GM12872 (cell line): ENCODE measurements around the gene ASAP2.

ENCODE experiments used
- TF ChIP-seq, protein P1 (sequence below): IDR thresholded peaks from 3 replicates; pipeline ENCODE4 v1.5.1; 2011; ENCODE audit warnings: low read depth, mild to moderate bottlenecking, low read length, moderate library complexity; ENCODE audit not compliant: insufficient read depth

ASAP2 gene

GRCh38 chr2:9206991-9207640 is 504 bp downstream of the ASAP2 start:
- TF ChIP-seq, protein P1, sequence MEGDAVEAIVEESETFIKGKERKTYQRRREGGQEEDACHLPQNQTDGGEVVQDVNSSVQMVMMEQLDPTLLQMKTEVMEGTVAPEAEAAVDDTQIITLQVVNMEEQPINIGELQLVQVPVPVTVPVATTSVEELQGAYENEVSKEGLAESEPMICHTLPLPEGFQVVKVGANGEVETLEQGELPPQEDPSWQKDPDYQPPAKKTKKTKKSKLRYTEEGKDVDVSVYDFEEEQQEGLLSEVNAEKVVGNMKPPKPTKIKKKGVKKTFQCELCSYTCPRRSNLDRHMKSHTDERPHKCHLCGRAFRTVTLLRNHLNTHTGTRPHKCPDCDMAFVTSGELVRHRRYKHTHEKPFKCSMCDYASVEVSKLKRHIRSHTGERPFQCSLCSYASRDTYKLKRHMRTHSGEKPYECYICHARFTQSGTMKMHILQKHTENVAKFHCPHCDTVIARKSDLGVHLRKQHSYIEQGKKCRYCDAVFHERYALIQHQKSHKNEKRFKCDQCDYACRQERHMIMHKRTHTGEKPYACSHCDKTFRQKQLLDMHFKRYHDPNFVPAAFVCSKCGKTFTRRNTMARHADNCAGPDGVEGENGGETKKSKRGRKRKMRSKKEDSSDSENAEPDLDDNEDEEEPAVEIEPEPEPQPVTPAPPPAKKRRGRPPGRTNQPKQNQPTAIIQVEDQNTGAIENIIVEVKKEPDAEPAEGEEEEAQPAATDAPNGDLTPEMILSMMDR, result no peak

DNA sequence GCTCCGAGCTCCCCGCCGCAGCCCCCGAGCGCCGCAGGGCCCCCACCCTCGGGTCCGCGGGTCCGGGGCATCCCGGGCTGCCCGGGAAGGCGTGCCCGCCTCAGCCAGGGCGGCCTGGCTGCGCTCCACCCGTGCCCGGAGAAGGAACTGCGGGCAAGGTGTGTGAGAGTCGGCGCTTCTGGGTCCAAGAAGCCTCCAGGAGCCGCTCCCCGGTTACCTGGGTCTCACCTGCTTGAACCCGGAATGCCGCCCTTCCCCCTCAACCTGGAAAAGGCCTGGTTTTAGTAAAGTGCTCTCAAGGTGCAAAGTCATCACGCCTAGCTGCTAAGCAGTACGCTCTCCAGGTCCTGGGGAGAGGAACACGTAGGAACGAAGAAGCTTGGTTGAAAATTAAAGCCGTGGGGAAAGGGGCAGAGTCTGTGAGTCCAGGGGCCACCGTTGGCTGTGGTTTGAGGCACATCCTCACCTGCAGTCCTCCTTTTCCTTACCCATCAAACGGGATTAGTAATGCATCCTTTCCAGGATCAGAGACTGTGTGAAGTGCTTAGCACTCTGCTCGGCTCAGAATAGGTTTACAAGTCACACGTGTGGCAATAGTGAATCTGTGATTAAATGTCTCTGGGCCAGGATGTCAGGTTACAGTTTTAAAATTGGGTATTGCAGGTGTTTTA is 1.2 kb downstream of the ASAP2 start:
- TF ChIP-seq, protein P1, result no peak

GRCh38 chr2:9208875-9209274 is 2.3 kb downstream of the ASAP2 start:
- TF ChIP-seq, protein P1, result no peak

DNA sequence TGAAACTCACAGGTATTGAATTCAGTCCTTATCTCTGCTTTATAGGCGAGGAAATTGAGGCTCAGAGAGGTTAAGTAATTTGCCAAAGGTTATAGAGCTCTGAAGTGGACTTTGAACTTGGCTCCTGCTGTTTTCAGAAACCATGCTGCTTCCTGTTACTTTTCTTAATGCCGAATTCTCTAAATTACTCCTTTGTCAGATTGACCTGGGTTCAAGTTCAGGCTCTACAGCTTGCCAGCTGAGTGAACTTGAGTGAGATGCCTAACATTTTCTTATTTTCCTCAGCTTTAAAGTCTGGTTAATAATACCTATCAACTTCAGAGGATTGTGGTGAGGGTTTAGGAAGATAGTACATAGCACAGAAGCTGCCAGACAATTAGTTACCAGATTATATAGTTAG is 3.4 kb downstream of the ASAP2 start:
- TF ChIP-seq, protein P1, result no peak

DNA sequence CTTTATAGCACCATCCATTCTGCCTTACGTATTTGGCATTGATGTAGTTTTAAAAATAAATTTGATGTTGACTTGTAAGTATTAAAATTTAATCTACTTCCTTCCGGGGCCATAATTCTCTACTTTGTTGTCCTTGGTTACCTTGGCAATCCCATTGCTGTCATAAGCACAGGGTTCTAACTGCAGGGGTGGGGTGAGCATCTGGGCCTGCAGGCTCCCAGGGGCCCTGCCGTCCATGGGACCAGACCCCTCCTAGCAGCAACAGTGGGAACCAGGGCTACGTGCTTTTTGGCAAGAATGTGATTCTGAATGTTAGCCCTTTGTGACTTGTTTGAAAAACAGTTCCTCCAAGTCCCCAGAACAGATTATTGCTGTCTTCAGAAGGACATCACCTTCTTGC is 4.9 kb downstream of the ASAP2 start:
- TF ChIP-seq, protein P1, result no peak

GRCh38 chr2:9212010-9212635 is 5.5 kb downstream of the ASAP2 start:
- TF ChIP-seq, protein P1, result no peak

GRCh38 chr2:9212661-9213411 is 6.2 kb downstream of the ASAP2 start:
- TF ChIP-seq, protein P1, result no peak
